ENCODE data around the gene GRID1.
"Not testable (repeated sequence)": the region's sequence is repeated elsewhere in the genome, so short reads cannot be mapped to it uniquely, and the experiment has no call there.

The GRID1 gene

DNA sequence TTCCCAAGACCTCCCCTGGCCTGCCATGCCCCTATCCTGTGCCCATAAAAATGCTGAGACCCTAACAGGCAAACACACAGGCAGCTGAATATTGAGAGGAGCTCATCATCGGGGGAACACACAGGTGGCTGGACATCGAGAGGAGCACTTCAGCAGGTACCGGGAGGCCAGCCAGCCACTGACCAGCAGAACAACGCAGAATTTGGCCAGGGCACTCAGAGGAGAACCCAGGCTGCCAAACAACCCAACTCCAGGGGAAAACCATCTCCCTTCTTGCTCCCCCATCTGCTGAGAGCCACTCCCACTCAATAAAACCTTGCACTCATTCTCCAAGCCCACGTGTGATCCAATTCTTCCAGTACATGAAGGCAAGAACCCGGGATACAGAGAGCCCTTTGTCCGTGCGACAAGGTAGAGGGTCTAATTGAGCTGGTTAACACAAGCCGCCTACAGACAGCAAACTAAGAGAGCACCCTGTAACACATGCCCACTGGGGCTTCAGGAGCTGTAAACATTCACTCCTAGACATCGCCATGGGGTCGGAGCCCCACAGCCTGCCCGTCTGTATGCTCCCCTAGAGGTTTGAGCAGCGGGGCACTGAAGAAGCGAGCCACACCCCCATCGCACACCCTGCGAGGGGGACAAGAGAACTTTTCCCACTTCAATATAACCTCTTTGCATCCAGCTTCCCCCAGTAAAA lies 258.8 kb downstream of the GRID1 start:
- H3K27me3 Mint-ChIP-seq, H3K4me3 Mint-ChIP-seq, ATAC-seq, DNase-seq, H3K9me3 Mint-ChIP-seq, H3K27ac Mint-ChIP-seq, H3K4me1 Mint-ChIP-seq: not testable (repeated sequence)

- no peak overlapping the region for H3K27ac Mint-ChIP-seq
- ATAC-seq: no peak
Measured at GRCh38 chr10:86107131-86107530, 259.5 kb downstream of the GRID1 start.

GRCh38 chr10:86106616-86107015 lies 260.0 kb downstream of the GRID1 start:
- no peaks in the 10 kb centered on the region for H3K9me3 Mint-ChIP-seq
- no peak overlapping the region for H3K4me3 Mint-ChIP-seq
- H3K27ac Mint-ChIP-seq: no peak overlapping the region
- no peak for DNase-seq
- ATAC-seq: no peak
- no peaks in the 10 kb centered on the region for H3K4me1 Mint-ChIP-seq
- peaks cover 6% of the 10 kb centered on the region for H3K27me3 Mint-ChIP-seq

More at GRCh38 chr10:86107131-86107530, 259.5 kb downstream of the GRID1 start:
- no peak overlapping the region for H3K4me3 Mint-ChIP-seq
- DNase-seq: no peak
- H3K4me1 Mint-ChIP-seq: no peaks in the 10 kb centered on the region
- H3K9me3 Mint-ChIP-seq: no peaks in the 10 kb centered on the region
- H3K27me3 Mint-ChIP-seq: peaks cover 7% of the 10 kb centered on the region

DNA sequence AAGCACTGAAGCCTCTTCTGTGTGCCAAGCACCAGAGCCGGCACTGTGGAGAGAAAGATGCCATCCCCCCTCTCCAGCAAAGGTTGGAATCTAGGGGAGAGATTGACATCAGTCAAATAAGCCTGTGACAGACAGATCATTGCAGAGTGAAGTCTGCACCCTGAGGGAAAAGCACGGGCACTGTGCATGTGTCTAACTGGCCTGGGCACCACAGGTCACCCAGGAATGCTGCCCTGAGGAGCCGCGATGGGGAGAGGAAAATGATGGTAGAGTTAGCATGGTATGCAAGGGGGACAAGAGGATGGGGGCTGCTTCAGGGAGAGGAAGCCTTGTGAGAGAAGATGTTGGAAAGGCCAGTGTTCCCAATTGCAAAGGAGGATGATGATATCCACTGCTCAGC lies 261.0 kb downstream of the GRID1 start:
- ATAC-seq (no peak), DNase-seq (no peak)
- H3K9me3 Mint-ChIP-seq: no peaks in the 10 kb centered on the region
- no peaks in the 10 kb centered on the region for H3K4me1 Mint-ChIP-seq
- peak overlapping the region in 1 of 2 donors; percentile 29 for H3K27ac Mint-ChIP-seq
- H3K4me3 Mint-ChIP-seq: no peak overlapping the region
- no peaks in the 10 kb centered on the region for H3K27me3 Mint-ChIP-seq

GRCh38 chr10:86105181-86105580 lies 261.4 kb downstream of the GRID1 start:
- Mint-ChIP-seq H3K9me3 (no peaks in the 10 kb centered on the region), H3K27me3 (no peaks in the 10 kb centered on the region), H3K4me3 (no peak overlapping the region), H3K27ac (no peak overlapping the region), H3K4me1 (no peaks in the 10 kb centered on the region)
- no peak for DNase-seq
- ATAC-seq: no peak

DNA sequence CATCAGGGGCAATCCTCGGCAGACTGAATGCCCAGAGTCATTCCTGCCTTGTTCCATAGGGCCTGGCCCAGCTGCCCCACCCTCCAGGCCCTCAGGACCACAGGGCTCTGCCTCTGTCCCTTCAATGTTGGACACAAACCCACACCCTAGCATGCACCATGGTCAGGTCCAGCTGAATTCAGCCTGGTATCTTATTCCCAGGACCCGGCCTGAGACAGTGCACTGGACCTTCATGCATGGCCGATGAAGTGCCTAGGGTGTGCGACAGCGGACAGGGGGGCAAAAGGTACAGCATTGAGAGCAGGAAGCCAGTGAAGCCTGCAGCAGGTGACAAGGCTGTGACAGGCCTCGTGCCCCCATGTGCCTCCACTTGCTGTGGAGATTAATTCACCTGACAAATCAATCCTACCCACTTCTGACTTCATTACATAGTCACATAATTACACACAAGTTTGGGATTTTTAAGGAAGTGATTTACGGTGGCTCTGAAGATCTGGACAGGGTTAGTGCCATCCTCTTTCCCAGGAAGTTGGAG lies 261.9 kb downstream of the GRID1 start:
- H3K27me3 Mint-ChIP-seq: no peaks in the 10 kb centered on the region

GRCh38 chr10:86104156-86104555 lies 262.4 kb downstream of the GRID1 start:
- Mint-ChIP-seq H3K9me3 (no peaks in the 10 kb centered on the region), H3K4me3 (no peak overlapping the region), H3K27me3 (no peaks in the 10 kb centered on the region), H3K27ac (no peak overlapping the region), H3K4me1 (no peaks in the 10 kb centered on the region)
- no peak for ATAC-seq
- no peak for DNase-seq

More for the DNA sequence above, 261.9 kb downstream of the GRID1 start:
- Mint-ChIP-seq H3K9me3 (no peaks in the 10 kb centered on the region), H3K27ac (no peak overlapping the region), H3K4me3 (no peak overlapping the region), H3K4me1 (no peaks in the 10 kb centered on the region)
- ATAC-seq (no peak), DNase-seq (no peak)

DNA sequence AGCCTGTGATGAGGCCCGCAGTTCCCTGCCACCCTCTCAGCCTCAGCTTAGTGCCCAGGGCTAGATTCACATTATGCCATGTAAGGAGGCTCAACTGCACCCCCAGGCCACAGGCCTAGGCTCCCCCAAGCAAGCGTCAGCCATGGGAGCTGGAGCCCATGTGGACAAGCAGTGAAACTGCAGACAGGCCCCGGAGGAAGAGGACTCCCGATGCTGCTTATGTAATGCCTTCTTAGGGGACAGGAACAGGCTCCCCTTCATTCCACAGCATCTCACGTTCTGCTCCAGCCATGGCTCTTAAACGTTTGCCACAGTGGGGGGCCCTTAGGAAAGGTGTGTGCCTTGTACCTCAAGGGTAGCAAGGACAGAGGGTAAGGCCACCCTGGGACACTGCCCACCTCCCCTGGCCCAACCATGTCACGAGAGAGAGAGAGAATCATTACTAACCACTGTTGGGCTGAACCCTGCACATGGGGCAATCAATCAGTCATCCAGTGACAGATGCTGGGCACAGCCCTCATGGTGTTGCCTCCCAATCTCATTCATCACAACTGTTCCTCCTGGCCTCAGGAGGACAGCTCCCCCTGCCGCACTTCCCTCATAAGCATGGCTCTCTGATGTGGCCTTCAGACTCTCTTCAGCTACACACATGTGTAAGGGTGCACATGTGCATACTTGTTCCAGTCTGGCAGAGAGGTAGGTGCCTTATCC lies 263.0 kb downstream of the GRID1 start:
- H3K9me3 Mint-ChIP-seq: no peaks in the 10 kb centered on the region
- H3K4me1 Mint-ChIP-seq: no peaks in the 10 kb centered on the region
- H3K27me3 Mint-ChIP-seq: no peaks in the 10 kb centered on the region
- DNase-seq (no peak), ATAC-seq (peak; percentile 13)
- H3K4me3 Mint-ChIP-seq: no peak overlapping the region
- no peak overlapping the region for H3K27ac Mint-ChIP-seq

- H3K4me3 Mint-ChIP-seq: no peak overlapping the region
- no peaks in the 10 kb centered on the region for H3K9me3 Mint-ChIP-seq
- no peak for ATAC-seq
Measured at GRCh38 chr10:86102451-86102850, 264.1 kb downstream of the GRID1 start.

GRCh38 chr10:86102031-86102430 lies 264.6 kb downstream of the GRID1 start:
- H3K27ac Mint-ChIP-seq: no peak overlapping the region
- no peaks in the 10 kb centered on the region for H3K9me3 Mint-ChIP-seq
- H3K27me3 Mint-ChIP-seq: no peaks in the 10 kb centered on the region
- H3K4me1 Mint-ChIP-seq: no peaks in the 10 kb centered on the region
- ATAC-seq (no peak), DNase-seq (no peak)
- H3K4me3 Mint-ChIP-seq: no peak overlapping the region

More at GRCh38 chr10:86102451-86102850, 264.1 kb downstream of the GRID1 start:
- no peak for DNase-seq
- Mint-ChIP-seq H3K4me1 (no peaks in the 10 kb centered on the region), H3K27me3 (no peaks in the 10 kb centered on the region), H3K27ac (no peak overlapping the region)

DNA sequence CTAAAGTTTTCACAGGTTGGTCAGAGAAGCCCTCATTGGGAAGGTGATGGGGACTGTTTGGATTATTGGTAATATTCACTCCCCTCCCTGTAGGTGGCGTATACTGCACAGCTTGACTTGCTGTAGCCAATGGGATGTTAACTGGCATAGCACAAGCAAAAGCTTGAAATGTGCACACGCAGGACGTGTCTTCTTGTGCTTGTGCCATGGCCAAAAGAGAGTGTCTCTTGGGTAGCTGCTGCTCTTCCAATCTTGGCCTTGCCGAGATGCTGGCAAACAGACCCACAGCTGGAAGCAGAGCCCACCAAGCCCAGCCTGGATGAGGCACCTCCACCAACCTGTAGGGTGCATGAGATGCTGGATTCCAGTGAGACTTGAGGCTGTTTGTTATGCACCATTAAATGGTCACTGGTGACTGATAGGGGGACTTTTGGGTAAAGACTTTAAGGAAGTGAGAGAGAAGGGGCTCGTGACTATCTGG lies 266.0 kb downstream of the GRID1 start:
- Mint-ChIP-seq H3K4me3 (no peak overlapping the region), H3K4me1 (no peaks in the 10 kb centered on the region), H3K27ac (no peak overlapping the region), H3K9me3 (no peaks in the 10 kb centered on the region), H3K27me3 (no peaks in the 10 kb centered on the region)
- DNase-seq: no peak
- ATAC-seq: peak; percentile 52

GRCh38 chr10:86099542-86100334 lies 266.9 kb downstream of the GRID1 start:
- no peaks in the 10 kb centered on the region for H3K9me3 Mint-ChIP-seq
- no peaks in the 10 kb centered on the region for H3K4me1 Mint-ChIP-seq
- no peak for ATAC-seq
- no peak for DNase-seq
- H3K27ac Mint-ChIP-seq: no peak overlapping the region
- H3K27me3 Mint-ChIP-seq: no peaks in the 10 kb centered on the region
- no peak overlapping the region for H3K4me3 Mint-ChIP-seq

GRCh38 chr10:86098187-86098881 lies 268.3 kb downstream of the GRID1 start:
- Mint-ChIP-seq H3K9me3 (no peaks in the 10 kb centered on the region), H3K27ac (no peak overlapping the region), H3K27me3 (no peaks in the 10 kb centered on the region), H3K4me1 (no peaks in the 10 kb centered on the region), H3K4me3 (no peak overlapping the region)
- DNase-seq: no peak
- no peak for ATAC-seq

DNA sequence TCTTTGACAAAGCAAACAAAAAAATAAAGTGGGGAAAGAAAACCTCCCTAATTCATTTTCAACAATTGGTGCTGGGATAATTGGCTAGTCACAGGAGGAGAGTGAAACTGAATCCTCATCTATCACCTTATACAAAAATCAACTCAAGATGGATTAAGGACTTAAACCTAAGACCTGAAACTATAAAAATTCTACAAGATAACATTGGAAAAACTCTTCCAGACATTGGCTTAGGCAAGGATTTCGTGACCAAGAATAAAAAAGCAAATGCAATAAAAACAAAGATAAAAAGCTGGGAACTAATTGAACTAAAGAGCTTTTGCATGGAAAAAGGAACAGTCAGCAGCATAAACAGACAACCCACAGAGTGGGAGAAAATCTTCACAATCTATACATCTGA lies 271.5 kb downstream of the GRID1 start:
- H3K27me3 Mint-ChIP-seq, H3K27ac Mint-ChIP-seq, H3K9me3 Mint-ChIP-seq, H3K4me1 Mint-ChIP-seq, DNase-seq, ATAC-seq, H3K4me3 Mint-ChIP-seq: not testable (repeated sequence)

DNA sequence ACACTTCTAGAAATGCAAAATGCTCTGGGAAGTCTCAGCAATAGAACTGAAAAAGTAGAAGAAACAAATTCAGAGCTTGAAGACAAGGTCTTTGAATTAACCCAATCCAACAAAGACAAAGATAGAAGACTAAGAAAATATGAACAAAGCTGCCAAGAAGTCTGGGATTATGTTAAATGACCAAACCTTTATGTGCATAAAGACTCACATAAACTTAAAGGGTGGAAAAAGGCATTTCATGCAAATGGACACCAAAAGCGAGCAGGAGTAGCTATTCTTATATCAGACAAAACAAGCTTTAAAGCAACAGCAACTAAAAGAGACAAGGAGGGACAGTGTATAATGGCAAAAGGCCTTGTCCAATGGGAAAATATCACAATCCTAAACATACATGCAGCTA lies 274.3 kb downstream of the GRID1 start:
- not testable (repeated sequence) for ATAC-seq, H3K4me1 Mint-ChIP-seq, H3K27ac Mint-ChIP-seq, H3K4me3 Mint-ChIP-seq, DNase-seq, H3K9me3 Mint-ChIP-seq
- H3K27me3 Mint-ChIP-seq: peaks cover 30% of the 10 kb centered on the region
